Measurements from ENCODE around the gene SLC44A4. TPM values are rescaled to one million over a fixed set of nuclear protein-coding genes. Genes with fewer than 3 reads are reported as not detected.
A peak's percentile ranks its signal among the peaks of the same experiment; 100 is the strongest.

The SLC44A4 gene
- total and polyA plus RNA-seq, 9 of the 15 experiments (the other 6 are each of a cell fraction or from before 2014, with no cell fraction given): 7.9 to 18.6 (median 11.2) TPM

- TF ChIP-seq SOX6 (IDR thresholded peaks at IDR 0.05) (no peak), SP2 (IDR thresholded peaks at IDR 0.05; ENCODE audit: extremely low read depth, low read depth, low read length, poor library complexity, severe bottlenecking) (no peak), NR2C2 (CRISPR knock-in tag; IDR thresholded peaks at IDR 0.05) (no peak), NR2C2 (tag; IDR thresholded peaks at IDR 0.05) (no peak), SAFB (IDR thresholded peaks at IDR 0.05; ENCODE audit: borderline replicate concordance, low read depth, low read length) (no peak), ERF (CRISPR knock-in tag; IDR thresholded peaks at IDR 0.05) (peak; percentile 70; the same call in 1 of the 2 replicates), SETDB1 (IDR thresholded peaks at IDR 0.05; ENCODE audit: low read length) (no peak)
Observed at GRCh38 chr6:31829633-31830283, 49.0 kb downstream of the SLC44A4 start (continued).

DNA sequence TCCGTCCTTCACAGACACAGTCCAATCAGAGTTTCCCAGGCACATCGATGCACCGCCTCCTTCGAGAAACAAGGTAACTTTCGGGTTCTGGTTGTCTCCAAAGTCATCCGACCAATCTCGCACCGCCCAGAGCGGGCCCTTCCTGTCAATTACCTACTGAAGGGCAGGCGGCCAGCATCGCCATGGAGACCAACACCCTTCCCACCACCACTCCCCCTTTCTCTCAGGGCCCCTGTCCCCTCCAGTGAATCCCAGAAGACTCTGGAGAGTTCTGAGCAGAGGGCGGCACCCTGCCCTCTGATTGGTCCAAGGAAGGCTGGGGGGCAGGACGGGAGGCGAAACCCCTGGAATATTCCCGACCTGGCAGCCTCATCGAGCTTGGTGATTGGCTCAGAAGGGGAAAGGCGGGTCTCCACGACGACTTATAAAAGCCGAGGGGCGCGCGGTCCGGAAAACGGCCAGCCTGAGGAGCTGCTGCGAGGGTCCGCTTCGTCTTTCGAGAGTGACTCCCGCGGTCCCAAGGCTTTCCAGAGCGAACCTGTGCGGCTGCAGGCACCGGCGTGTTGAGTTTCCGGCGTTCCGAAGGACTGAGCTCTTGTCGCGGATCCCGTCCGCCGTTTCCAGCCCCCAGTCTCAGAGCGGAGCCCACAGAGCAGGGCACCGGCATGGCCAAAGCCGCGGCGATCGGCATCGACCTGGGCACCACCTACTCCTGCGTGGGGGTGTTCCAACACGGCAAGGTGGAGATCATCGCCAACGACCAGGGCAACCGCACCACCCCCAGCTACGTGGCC lies 51.3 kb downstream of the SLC44A4 start, which contains the start of gene HSPA1B:
TSS of gene HSPA1B (plus strand) at position 453 of the 794 bp plus-strand sequence. CDS start at position 666, 213 bp downstream.
- H3K27me3 ChIP-seq (ENCODE audit: control insufficient read depth in 2 of 2, insufficient read depth in 2 of 2, low read length in 2 of 2): no peaks in the 10 kb centered on the region
- H2AFZ ChIP-seq (ENCODE audit: low read depth, low read length): peak within 1 kb of the TSS; percentile 87
- H3K9me3 ChIP-seq (replicated peaks; ENCODE audit: control insufficient read depth, insufficient read depth, low read depth, low read length): no peaks in the 10 kb centered on the region
- in situ Hi-C loops (cut with MboI): no loop called here
- DNase-seq (ENCODE audit: extremely low read depth in 1 of 4, low spot score in 3 of 4) (peak; percentile 99 to 100 (median 100)), FAIRE-seq (peak; percentile 98), ATAC-seq (peak; percentile 86)
- peaks cover 18% of the 10 kb centered on the region; the same call in 2 of the 3 replicates for H3K36me3 ChIP-seq (ENCODE audit: control insufficient read depth, insufficient read depth, low read length)
- intact Hi-C loops (cut with micrococcal nuclease): loop anchor here (1.0 to 10.0 kb wide), 5 partner anchors 32 to 347 kb away; partner anchors contain the start of genes AGPAT1, ATP6V1G2, DDAH2 and NFKBIL1
- H3K79me2 ChIP-seq (ENCODE audit: control insufficient read depth, insufficient read depth, low read length): peaks cover 53% of the 10 kb centered on the region
- POLR2A ChIA-PET: interaction anchor here (0.6 to 6.4 kb wide), 59 partner anchors 10 to 1444 kb away, joined by 3 to 93 read pairs (median 4); partner anchors contain the start of genes ABHD16A, BAG6, C6orf47 and CLIC1
- H4K20me1 ChIP-seq (replicated peaks; ENCODE audit: control insufficient read depth, insufficient read depth, low read length): peaks cover 5% of the 10 kb centered on the region; the same call in 1 of the 2 replicates
- no peaks in the 10 kb centered on the region for H3K9me1 ChIP-seq (ENCODE audit: control insufficient read depth, insufficient read depth, low read length)
- BruUV-seq (replicated peaks): no TSS peak
- H3K9ac ChIP-seq (ENCODE audit: insufficient read depth in 1 of 2, low read depth in 2 of 2, low read length in 2 of 2): peak within 1 kb of the TSS; percentile 70 to 97
- WGBS (ENCODE audit: insufficient coverage, low coverage, missing lambda C conversion rate): under 1% methylated on average over 51 of the region's 56 CpGs
- H3K4me3 ChIP-seq: peak within 1 kb of the TSS; percentile 56
- peaks cover 41% of the 10 kb centered on the region in 2 experiments for H3K4me1 ChIP-seq (replicated peaks in 1 of 2; ENCODE audit: control insufficient read depth in 2 of 2, insufficient read depth in 2 of 2, low read length in 2 of 2)
- CTCF ChIA-PET (ENCODE audit: low intra/inter-chr PET ratio): no interaction called here
- peak within 1 kb of the TSS; percentile 90 for H3K4me2 ChIP-seq (ENCODE audit: insufficient read depth, low read length)
- H3K27ac ChIP-seq (ENCODE audit: extremely low read depth, low read depth, low read length): peak within 1 kb of the TSS; percentile 78
- TF ChIP-seq PRDM10 (IDR thresholded peaks at IDR 0.05; ENCODE audit: partially characterized antibody): no peak
- 0 out of 2 replicates have a peak, but pooled peaks have one; percentile 78 for TF ChIP-seq ZNF12 (CRISPR knock-in tag; IDR thresholded peaks at IDR 0.05)
- peak; percentile 98 for TF ChIP-seq CBX1 (IDR thresholded peaks at IDR 0.05; ENCODE audit: low read depth)
- no peak for TF ChIP-seq FUS (optimal IDR thresholded peaks at IDR 0.05; ENCODE audit: low read depth, low read length)
- TF ChIP-seq HINFP (tag; conservative IDR thresholded peaks at IDR 0.05; ENCODE audit: low read depth): no peak
- TF ChIP-seq NR2C1 (IDR thresholded peaks at IDR 0.05): no peak
- TF ChIP-seq NR2C1 (tag; IDR thresholded peaks at IDR 0.05): no peak
